NCI-H1092 treated with DMSO at 0.1 percent for 48 hours (cell line): ENCODE measurements around the gene G6PC3.
"Not testable (repeated sequence)": the region's sequence is repeated elsewhere in the genome, so short reads cannot be mapped to it uniquely, and the experiment has no call there.

Source experiments
- DNase-seq: peaks from one replicate; lab custom pipeline; 2025; lab: John Stamatoyannopoulos, UW

The G6PC3 gene

DNA sequence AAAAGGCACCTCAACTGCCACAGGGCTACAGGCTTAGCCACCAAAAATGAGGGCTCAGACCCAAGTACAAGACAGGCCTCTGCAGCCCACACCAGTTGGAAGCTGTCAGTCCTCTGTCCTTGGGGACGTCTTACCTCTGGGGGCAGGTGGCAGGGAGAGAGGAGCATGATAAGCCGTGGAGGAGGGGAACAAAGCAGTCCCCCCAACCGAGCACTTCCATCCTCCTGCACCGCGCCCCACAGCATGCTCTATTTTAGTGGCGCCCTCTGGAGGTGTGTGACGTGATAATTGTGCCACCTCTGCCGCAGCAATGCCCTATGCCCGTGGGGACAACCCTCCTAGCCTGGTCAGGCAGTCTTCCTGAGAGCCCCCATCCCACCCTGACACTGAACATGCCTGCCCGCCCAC lies 13.6 kb downstream of the G6PC3 start:
- DNase-seq = no peak

DNA sequence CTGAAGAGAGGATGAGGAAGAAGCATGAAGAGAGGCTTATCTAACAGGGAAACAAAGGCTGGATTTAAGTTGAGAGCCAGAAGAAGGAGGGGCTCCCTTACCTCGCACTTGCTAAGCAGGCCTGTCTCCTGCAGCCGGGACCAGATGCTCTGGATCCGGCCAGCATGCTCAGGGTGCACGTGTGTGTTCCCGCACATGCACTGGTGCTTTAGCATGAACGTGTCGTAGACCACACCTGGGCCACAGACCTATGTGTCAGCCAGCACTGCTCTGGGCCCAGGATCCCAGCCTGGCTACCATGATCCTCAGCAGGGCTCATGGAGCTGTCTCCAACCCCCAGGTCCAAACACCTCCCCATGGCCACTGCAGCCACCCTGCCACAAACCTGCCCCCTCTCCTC lies 14.4 kb downstream of the G6PC3 start:
- DNase-seq = no peak

DNA sequence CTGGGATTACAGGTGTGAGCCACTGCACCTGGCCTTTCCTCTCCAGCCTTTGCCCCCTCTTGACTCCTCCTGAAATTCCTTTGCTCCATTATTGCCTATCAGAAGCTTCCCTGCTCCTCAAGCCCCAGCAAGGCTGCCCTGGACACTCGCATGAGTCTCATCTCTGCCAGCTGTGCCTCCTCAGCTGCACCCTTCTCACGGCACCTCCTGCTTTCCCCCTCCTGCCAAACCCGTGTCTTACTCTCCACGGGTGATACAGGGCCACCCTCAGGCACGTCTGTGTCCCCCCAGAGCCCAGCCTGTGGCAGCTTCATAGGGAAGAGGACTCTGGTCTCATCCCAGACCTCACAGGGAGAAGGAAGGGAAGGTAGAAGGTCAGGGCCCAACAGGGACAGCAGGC lies 15.4 kb downstream of the G6PC3 start:
- no peak for DNase-seq

DNA sequence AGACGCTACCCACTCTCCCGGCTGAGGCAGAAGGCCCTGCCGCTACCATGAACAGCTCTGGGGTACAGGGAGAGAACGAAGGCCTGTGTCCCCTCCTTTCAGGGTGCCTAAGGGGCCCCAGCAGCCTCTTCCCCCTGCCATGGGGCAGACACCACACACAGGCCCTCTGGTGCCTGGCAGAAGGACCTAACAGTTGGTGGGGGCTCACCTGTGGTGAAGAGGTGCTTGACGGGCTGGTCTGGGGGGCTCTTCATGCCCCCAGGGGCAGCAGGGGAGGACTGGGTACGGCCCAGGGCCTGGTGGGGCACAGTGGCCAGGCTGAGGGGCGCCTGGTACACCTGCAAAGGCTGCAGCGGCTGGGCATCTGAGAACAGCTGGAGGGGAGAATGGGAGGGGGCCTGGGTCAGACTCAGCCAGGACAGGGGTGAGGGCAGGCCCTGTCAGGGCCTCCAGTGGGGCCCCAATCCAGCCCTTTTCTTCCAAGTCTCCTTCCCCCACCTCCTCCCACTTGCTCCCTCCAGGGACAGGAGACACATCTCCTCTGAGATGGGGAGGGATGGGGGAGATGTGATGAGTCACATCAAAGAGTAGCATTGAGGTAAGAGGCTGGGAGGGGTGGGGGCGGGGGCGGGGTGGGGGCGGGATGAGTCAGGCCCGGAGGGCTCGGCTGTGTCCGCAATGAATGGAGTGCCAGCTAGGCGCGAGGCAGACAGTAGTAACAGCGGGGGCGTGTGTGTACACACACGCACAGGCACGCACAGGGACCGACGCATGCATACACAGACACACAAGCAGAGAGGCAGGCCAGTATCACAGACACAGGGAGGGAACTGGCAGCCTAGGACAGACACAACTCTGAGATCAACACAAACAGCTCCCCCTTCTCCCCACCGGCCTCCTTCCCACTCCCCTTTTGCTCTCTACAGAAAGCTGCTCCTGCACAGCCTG lies 16.1 kb downstream of the G6PC3 start:
- DNase-seq = no peak

DNA sequence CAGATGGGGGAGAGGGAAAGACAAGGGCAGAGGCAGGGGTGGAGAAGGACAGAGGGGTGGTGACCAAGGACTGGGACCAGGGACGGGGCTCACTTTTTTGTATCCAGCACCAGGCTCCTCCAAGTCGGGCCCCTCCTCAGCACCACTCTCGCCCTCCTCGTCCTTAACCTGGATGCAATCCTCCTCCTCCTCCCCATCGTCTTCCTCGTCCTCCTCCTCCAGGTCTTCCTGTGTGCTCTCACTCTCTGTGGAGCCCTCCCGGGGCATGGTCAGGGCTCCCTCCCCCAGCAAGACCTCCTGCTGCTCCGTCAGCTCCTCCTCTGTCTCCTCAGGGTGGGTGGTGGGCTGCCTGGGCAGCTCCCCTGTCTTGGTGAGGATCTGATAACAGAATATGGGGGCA lies 16.8 kb downstream of the G6PC3 start:
- DNase-seq = no peak

DNA sequence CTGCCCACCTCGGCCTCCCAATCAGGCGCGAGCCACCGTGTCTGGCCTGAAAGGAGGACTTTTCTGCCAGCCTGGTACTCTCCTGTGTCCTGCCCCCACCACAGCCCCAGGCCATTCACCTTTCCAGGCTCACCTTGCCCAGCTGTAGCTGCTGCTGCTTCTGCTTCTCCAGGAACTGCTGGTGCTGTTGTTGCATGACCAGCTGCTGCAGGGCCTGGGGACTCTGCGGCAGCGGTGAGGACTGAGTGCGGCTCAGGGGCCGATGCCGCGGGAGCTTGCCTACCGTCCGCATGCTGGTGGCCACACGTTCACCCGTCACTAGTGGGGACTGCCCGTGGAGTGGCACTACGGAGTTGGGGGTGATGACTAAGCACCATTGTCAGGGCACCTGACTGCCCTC lies 17.7 kb downstream of the G6PC3 start:
- no peak for DNase-seq

DNA sequence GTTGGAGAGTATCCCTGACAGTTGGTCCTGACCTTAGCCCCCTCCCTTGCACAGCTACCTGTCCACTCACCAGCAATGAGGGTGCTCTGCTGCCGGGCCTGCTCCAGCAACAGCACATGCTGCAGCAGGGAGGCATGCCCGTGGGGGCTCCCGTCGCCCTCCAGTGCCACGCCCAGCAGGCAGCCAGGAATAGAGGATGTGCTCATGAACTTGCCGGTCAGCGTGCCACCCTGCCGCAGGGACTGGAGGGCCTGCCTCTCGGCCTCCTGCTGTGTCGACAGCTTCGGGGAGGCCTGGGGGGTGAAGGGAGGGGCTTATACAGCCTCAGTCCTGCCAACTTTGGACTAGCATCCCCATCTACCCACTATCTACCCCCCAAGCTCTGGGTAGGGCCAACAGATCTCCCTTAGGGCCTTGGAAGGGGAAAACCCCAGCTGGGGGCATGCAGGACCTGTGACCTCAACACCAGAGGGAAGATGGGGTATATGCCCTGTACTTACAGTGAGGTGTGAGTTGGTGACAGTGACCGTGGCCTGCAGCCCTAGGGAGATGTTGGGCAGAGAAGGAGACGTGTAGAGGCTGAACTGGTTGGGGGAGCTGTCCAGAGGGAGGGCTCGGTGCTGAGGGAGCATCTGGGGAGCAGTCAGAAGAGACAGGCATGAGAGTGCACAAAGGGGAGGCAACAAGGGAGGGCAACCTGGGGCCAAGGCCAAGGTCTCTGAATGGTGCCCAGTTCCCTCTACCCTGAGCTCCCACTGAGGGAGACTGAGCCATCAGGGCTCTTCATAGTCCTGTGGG lies 20.9 kb downstream of the G6PC3 start:
- no peak for DNase-seq

DNA sequence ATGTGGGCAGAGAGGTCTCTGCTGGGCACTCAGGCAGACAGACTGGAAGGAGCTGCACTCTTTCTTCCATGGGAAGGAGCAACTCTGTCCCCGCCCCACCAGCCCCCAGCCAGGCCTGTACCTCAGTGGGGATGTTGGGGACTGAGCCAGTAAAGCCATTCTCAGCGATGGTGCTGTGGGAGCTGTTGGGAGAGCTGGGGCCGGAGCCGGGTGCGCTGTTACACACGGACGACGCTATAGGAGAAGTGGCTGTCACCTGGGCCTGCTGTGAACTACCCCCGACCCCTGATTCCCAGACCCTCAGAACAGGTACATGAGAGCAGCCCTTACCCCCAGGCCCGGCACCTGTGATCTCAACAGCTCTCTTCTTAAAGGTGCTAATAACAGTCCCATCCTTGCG lies 21.5 kb downstream of the G6PC3 start:
- DNase-seq = no peak

DNA sequence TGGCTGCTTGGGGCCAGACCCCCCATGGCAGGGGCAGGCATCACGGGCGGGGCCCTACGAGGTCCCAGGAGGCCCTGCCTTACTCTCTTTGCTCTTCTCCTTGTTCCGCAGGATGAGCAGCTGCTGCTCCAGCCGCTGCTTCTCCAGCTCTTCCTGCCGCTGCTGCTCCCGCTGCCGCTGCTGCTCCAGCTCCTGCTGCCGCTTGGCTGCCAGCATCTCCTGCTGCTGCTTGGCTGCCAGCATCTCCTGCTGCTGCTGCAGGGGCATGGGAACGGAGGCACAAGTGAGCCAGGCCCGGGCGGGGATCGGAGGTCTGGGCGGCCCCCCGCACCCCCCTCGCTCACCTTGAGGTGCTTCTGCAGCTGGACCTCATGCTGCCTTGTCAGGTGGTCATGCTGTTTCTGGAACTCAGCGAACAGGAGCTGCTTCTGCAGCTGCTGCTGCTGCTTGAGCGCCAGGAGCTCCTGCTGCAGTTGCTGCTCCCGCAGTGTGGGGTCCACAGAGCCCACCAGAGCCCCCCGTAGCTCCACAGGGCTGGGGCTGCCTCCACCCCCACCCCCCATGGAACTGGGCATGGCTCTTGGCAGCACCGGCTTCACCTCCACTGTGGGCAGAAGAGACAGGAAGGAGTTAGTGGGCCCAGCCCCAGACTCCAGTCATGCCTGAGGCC lies 22.8 kb downstream of the G6PC3 start:
- no peak for DNase-seq

DNA sequence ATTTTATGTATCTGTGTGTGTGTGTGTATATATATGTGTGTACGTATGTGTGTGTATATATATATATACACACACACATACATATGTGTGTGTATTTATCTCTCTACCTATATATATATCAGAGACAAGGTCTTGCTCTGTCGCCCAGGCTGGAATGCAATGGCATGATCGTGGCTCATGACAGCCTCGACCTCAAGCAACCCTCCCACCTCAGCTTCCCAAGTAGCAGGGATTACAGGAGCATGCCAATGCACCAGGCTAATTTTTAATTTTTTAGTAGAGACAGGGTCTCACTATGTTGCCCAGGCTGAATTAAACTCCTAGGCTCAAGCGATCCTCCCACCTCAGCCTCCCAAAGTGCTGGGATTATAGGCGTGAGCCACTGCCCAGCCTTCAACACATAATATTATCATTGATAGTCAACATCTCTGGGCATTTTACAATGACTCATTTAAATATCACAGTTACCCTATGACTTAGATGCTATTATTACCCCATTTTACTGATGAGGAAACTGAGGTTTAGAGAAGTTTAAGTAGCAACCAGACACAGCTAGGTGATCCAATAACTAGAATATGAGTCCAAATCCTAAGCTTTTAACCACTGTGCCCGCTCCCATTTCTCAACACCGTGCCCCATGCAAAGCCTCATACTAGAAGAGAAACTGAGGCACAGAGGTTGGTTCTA lies 24.3 kb downstream of the G6PC3 start:
- DNase-seq = no peak

DNA sequence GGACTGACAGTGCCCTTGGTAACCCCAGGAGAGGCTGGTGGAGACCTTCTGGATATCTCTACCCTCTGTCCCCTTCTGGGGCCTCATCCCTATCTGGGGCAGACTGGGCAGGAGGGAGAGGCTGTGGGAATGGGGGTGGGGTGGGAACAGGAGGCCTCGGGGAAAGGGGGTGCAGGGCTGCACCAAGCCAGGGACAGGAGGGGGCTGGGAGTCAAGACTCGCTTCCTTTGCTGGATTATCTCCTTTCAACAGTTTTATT lies 24.8 kb downstream of the G6PC3 start:
- DNase-seq = no peak

DNA sequence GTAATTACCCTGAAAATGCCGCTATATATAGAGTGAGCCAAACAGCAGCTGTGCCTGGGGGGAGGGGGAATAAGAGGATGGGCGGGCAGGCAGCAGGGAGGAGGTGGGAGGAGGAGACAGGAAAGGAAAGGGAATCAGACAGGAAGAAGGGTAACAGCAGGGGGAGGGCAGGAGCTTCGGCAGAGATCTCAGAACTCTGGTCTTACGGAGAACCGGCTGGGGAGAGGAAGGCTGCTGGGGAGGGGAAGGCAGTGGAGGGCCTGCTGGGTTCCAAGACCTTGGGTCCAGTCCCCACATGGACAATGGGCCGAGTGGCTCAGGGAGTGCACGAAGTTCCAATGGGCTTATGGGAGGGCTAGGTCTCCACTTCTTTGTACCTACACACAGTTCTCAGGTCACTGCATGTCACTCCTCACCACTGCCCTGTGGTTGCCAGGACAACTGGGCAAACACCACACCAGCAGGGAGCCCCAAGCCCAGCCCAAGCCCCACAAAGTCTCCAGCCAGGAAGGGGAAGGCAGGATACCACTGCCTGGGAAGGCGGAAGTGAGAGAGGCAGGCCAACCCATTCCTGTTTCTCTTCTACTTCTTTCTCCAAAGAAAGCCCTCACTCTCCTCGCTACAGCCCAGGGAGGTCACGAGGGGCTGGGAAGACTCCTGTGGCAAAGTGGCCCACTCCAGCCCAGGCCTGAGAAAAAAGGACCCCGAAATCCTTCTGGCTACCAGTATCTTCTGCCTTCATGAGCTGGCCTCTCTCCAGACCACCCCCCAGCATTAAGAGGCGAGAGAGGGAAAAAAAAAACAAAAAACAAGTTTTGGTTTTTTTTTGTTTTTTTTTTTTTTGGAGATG lies 25.3 kb downstream of the G6PC3 start:
- DNase-seq = peak; percentile 80

DNA sequence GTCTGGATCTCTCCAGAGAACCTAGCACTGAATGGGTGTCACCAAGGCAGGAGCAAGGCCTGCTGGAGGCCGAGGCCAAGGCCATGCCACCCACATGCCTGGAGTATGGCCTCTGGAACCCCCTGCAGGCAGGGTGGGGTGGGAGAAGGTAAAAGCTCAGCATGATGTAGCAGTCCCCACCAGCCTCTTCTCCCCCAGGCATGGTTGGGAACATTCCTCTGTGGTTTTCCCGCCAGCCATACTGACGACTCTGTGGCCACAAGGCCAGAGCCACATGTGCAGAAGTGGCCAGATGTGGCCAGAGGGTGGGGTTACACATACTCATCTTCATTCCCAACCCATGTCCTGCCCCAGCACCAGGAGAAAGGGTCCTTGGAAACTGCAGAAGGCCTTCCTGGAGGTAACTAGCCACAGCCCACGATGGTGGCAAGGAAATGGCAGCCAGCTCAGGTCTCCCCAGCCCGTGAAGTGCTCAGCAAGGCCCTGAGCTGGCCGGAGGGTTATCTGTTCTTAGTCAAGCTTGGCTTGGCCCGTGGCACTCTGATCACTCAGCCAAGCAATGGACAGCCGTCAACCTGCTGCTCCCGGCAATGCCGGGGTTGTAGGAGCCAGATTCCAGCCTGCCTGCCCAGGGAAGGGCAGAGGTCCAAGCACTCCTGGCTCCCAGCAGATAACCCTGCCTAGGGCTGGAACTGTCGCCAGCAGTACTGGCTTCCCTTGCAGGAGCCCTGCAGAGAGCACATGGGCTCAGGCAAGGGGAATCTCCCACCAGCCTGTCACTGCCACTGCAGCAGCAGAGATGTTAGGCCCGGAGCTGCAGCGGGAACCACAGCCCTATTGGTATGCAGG lies 26.8 kb downstream of the G6PC3 start:
- DNase-seq = no peak

DNA sequence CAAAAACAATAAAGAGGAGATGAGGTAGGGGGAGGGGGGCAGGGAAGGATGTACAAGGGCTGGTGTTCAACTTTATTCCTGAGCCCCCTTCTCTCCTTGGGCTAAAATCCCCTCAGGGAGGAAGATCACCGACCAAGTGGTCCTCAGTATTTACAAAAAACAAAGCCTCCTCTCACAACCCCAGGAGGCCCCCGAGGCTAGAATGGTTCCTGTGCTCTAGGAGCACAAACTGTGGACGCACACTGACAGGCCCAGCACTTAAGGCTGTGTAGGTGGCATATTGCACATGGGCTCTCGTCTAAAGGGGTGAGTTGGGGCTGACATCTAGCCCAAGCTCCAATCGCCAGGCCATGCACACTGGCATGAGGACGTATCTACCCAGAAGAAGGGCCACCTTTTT lies 31.3 kb downstream of the G6PC3 start:
- DNase-seq = not testable (repeated sequence)

DNA sequence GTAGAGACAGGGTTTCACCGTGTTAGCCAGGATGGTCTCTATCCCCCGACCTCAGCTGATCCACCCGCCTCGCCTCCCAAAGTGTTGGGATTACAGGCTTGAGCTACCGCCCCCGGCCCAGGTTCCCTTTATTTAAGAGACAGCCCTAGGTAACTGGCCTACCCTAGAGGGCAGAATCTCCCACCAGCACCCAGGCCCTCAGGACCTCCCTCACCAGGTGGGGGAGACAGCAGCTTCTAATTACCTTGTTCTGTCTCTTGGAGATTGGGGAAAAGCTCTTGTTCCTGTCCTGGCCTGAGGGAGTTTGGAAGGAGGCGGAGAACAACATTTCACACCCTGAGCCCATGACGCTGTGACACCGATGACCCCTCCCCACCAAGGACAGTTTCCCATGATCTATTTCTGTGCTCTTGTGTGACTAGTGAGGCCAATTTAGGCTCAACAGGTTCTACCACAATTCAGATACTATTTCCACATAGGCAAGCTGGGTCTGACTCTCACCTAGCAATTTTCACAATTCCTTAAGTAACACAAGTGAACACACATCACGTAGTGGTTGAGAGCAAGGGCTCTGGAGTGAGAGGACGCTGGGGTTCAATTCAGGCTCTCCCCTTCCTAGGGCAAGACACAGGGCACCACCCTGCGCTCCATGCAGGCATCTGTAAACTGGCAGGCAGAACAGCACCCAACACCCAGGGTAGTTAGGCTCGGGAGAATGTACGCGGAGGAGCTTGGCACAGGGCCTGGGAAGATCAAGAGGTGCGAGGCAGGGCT lies 32.5 kb downstream of the G6PC3 start:
- no peak for DNase-seq

DNA sequence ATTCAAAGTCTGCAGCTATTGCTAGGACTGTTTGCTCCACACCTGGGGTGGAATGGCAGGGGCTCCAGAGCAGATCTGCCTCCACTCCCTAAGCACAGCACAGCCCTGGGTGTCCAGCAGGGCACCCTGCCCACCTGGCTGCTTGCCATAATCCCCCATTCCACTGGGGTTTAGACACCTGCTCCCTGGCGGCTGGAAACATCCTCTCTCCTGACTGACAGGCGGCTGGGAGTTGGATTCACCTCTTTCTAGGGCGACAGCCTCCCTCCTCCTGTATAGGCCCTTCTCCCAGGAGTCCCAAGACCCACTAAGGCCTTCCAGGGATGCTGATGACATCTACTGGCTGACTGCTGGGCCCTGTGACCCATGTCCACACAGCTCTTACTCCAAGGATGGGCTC lies 34.9 kb downstream of the G6PC3 start:
- peak; percentile 59 for DNase-seq

DNA sequence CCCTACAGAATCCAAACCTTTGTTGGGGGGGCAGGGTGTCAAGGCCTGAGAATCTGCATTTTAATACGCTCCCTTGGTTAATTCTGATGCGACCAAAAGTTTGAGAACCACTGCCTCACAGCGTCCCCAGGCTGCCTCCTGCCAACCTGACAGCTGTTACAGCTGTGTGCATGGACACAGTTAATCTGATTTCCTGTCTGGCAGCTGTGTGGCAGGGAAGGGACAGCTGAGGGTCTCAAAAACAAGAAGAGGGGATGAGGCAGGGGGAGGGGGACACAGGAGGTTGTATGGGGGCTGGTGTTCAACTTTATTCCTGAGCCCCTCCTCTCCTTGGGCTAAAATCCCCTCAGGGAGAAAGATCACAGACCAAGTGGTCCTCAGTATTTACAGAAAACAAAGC lies 35.4 kb downstream of the G6PC3 start:
- no peak for DNase-seq

DNA sequence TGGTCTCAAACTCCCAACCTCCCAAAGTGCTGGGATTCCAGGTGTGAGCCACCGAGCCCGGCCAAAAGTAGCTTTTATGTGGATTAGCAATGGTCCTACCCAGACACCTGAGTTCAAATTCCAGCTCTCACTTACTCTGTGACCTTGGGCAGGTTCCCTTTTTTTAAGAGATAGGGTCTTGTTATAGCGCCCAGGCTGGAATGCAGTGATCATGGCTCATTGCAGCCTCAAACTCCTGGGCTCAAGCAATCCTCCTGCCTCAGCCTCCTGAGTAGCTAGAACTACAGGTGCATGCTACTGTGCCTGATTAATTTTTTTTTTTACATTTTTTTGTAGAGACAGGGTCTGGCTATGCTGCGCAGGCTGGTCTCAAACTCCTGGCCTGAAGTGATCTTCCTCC lies 36.3 kb downstream of the G6PC3 start:
- no peak for DNase-seq

DNA sequence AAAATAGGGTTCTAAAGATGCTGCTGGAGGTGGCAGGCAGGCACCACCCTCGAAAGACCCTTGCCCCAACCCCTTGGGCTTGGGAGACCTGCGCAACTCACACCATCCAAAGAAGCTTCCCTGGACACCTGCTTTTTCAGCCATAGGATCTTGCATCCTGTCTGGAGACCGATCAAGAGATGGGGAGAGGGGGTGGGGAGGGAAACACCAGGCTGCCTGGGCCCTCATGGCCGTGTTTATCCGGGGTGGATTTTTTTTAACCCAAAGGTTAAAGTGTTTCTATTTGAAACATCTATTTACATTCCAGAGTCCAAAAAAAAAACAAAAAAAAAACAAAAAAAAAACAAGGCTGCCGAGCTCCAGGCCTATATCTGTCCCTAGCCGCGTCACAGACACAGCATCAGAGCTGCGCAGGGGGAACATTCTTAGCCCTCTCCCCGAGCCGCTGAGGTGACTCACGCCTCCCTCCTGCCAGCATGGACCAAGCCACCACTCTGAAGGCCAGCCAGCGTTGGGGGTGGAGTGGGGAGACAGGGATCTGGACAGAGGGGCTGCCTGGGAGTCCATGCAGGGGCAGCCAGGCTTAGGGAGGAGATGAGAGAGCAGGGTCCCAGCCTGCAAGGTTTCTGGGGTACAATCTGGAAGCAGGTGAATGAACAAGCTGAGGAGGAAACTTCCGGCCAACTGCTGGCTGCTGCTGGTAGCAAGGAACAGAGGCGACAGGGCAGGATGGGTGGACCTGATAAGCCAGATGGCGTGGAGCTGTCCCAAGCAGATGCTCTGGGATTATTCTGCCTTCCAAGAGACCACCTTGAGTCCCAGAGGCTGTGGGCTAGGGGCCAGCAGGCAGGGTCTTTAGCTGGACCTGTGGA lies 38.1 kb downstream of the G6PC3 start:
- no peak for DNase-seq
